HG03521 (cell line): ENCODE measurements around the gene AARS2.

Experiments
- ATAC-seq: cut with Tn5 transposase; IDR thresholded peaks from one replicate; pipeline ENCODE4 v1.9.1; 2021; ENCODE audit warnings: mild to moderate bottlenecking, moderate library complexity; ENCODE audit not compliant: unreplicated experiment

The AARS2 gene

GRCh38 chr6:44250718-44251123 is 62.4 kb downstream of the AARS2 start:
- ATAC-seq = no peak

GRCh38 chr6:44250067-44250717 is 63.0 kb downstream of the AARS2 start:
- no peak for ATAC-seq
